ENCODE measurements around the gene PTPRG. TPM values are rescaled to one million over a fixed set of nuclear protein-coding genes. Genes with fewer than 3 reads are reported as not detected.

The PTPRG gene
- total and polyA plus RNA-seq, 2 of the 13 experiments (the other 11 are each of a cell fraction or from before 2014, with no cell fraction given) = 8.0 to 25.3 TPM

GRCh38 chr3:61803983-61804382 is 242.6 kb downstream of the PTPRG start (continued):
- TF ChIP-seq ZNF781 (CRISPR knock-in tag; IDR thresholded peaks at IDR 0.05; ENCODE audit: borderline replicate concordance, not compliant biosample characterization) (no peak), RFX1 (IDR thresholded peaks at IDR 0.05) (no peak), HNRNPUL1 (IDR thresholded peaks at IDR 0.05; ENCODE audit: low read depth, low read length) (no peak), ZFP62 (CRISPR knock-in tag; IDR thresholded peaks at IDR 0.05) (no peak)

GRCh38 chr3:61804782-61805181 is 243.4 kb downstream of the PTPRG start:
- 100% methylated on average over 1 of the region's 1 CpG for WGBS (ENCODE audit: low lambda C conversion rate)
- intact Hi-C loops (cut with micrococcal nuclease; ENCODE audit: unreplicated experiment) (no loop called here), in situ Hi-C loops (cut with HindIII; ENCODE audit: extremely low pct_ligation_motif_present, low pct_unique_long_range_greater_than_20kb) (no loop called here)
- BruUV-seq (replicated peaks) = no TSS peak
- Histone ChIP-seq H3K9me3 (ENCODE audit: low read length) (no peaks in the 10 kb centered on the region), H3K36me3 (replicated peaks in 1 of 2; ENCODE audit: control insufficient read depth in 1 of 2, insufficient read depth in 2 of 2, low read length in 2 of 2) (0 out of 5 replicates have a peak, but pooled peaks cover 0 to 1% of the 10 kb centered on the region in 2 experiments), H3K27ac (ENCODE audit: extremely low read length, insufficient read depth, low read length) (no peak overlapping the region), H4K20me1 (ENCODE audit: insufficient read depth, low read length) (no peaks in the 10 kb centered on the region), H3K4me1 (ENCODE audit: insufficient read depth, low read length) (peaks cover 24% of the 10 kb centered on the region), H3K4me3 (replicated peaks in 1 of 3; ENCODE audit: insufficient read depth in 1 of 3, low read depth in 2 of 3, low read length in 3 of 3) (no peak overlapping the region), H3K27me3 (ENCODE audit: control insufficient read depth in 1 of 2, insufficient read depth in 2 of 2, low read length in 2 of 2) (no peaks in the 10 kb centered on the region), H2AFZ (ENCODE audit: low read length) (no peak overlapping the region), H3K4me2 (ENCODE audit: low read depth, low read length) (no peak overlapping the region), H3K9ac (ENCODE audit: insufficient read depth, low read depth, low read length) (no peak overlapping the region), H3K79me2 (ENCODE audit: insufficient read depth, low read length) (peaks cover 3% of the 10 kb centered on the region)
- TF ChIP-seq FOXM1 (CRISPR knock-in tag; IDR thresholded peaks at IDR 0.05) (no peak), ZNF646 (CRISPR knock-in tag; IDR thresholded peaks at IDR 0.05) (no peak)
- ATAC-seq (no peak), DNase-seq (ENCODE audit: low spot score) (no peak), FAIRE-seq (no peak)
- CTCF ChIA-PET (ENCODE audit: low intra/inter-chr PET ratio, low total read pairs) = no interaction called here
- POLR2A ChIA-PET = no interaction called here

All from HepG2 (cell line).